Chondrocyte (in vitro differentiated cells): ENCODE measurements around the gene BHLHE41. TPM values are rescaled to one million over a fixed set of nuclear protein-coding genes. Genes with fewer than 3 reads are reported as not detected.

Experiments used
- DNase-seq: peaks from one replicate; pipeline ENCODE4 v3.0.0; 2021; ENCODE audit warnings: mixed read lengths, low spot score
- H3K27ac Mint-ChIP-seq: one replicate; pipeline ENCODE4 v1.8.0; 2021; ENCODE audit warnings: mild to moderate bottlenecking, moderate library complexity, mixed read lengths; ENCODE audit not compliant: unreplicated experiment
- H3K27me3 Mint-ChIP-seq: 2 replicates; pipeline ENCODE4 v1.8.0; 2021; ENCODE audit warnings: low read depth, mixed read lengths
- H3K36me3 Mint-ChIP-seq: 2 replicates; pipeline ENCODE4 v1.8.0; 2021; ENCODE audit warnings: low read depth, mixed read lengths
- H3K4me1 Mint-ChIP-seq: 2 replicates; pipeline ENCODE4 v1.8.0; 2021; ENCODE audit warnings: low read depth, mild to moderate bottlenecking, mixed read lengths
- H3K4me3 Mint-ChIP-seq: one replicate; pipeline ENCODE4 v1.8.0; 2021; ENCODE audit warnings: mild to moderate bottlenecking, moderate library complexity, mixed read lengths; ENCODE audit not compliant: unreplicated experiment
- H3K9me3 Mint-ChIP-seq: 2 replicates; pipeline ENCODE4 v1.8.0; 2021; ENCODE audit warnings: low read depth, mixed read lengths
- total RNA-seq: library from RNA; stranded (reverse); gene quantifications from 3 replicates; pipeline ENCODE4 v1.2.1, GENCODE V29; 2021
- TF ChIP-seq, protein P1 (sequence below): fragments of 200-600 bp; sonication (generic); IDR thresholded peaks from 2 replicates; pipeline ENCODE4 v1.5.0; 2021; ENCODE audit warnings: antibody characterized with exemption, mild to moderate bottlenecking, moderate library complexity

Gene BHLHE41
- total RNA-seq, 1 donor from 2014 or later: 6.0 TPM

DNA sequence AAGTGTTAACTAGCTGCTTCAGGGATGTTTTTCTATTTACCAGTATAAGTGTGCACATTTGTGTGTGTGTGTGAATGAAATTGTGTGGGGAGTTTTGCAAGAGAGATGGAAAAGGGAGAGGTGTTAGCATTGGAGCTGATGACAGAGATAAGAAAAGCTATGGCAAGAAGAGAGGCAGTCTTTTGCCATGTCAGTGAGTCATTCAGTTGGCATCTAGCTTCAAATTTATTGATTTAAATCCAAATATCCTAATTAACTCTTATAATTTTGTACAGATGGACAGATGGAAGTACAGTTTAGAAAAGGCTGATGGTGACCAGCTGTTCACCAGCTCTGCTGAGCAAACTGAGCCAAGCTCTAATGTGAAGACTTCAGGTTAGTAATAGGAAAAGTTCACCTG is 3.3 kb upstream of the BHLHE41 start:
- Mint-ChIP-seq H3K4me1 (peaks cover 26% of the 10 kb centered on the region), H3K27me3 (peaks cover 16% of the 10 kb centered on the region), H3K36me3 (no peaks in the 10 kb centered on the region), H3K9me3 (no peaks in the 10 kb centered on the region), H3K4me3 (no peak overlapping the region), H3K27ac (no peak overlapping the region)
- TF ChIP-seq, protein P1, sequence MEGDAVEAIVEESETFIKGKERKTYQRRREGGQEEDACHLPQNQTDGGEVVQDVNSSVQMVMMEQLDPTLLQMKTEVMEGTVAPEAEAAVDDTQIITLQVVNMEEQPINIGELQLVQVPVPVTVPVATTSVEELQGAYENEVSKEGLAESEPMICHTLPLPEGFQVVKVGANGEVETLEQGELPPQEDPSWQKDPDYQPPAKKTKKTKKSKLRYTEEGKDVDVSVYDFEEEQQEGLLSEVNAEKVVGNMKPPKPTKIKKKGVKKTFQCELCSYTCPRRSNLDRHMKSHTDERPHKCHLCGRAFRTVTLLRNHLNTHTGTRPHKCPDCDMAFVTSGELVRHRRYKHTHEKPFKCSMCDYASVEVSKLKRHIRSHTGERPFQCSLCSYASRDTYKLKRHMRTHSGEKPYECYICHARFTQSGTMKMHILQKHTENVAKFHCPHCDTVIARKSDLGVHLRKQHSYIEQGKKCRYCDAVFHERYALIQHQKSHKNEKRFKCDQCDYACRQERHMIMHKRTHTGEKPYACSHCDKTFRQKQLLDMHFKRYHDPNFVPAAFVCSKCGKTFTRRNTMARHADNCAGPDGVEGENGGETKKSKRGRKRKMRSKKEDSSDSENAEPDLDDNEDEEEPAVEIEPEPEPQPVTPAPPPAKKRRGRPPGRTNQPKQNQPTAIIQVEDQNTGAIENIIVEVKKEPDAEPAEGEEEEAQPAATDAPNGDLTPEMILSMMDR: no peak
- DNase-seq: no peak

DNA sequence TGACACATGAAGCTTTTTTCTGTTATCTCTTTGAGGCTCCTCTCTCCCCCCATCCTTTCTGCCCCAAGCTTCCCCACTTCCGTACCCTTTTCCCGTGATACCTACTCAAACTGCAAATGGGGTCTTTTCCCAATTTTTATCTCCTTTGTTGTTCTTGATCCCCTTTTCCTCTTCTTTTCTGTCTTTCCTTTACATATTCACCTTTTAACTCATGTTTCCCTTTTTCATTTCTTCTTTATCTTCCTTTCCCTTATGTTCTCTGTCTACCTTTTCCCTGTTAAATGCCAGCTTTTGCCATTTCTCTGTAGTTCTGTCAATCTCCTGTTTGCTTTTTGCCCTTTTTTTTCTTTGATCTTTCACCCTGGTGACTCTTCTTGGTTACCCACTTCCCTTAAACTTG is 2.6 kb upstream of the BHLHE41 start:
- H3K4me3 Mint-ChIP-seq: peak overlapping the region; percentile 38
- H3K27me3 Mint-ChIP-seq: peaks cover 16% of the 10 kb centered on the region
- no peaks in the 10 kb centered on the region for H3K9me3 Mint-ChIP-seq
- DNase-seq: no peak
- TF ChIP-seq, protein P1: no peak
- H3K36me3 Mint-ChIP-seq: no peaks in the 10 kb centered on the region
- H3K27ac Mint-ChIP-seq: no peak overlapping the region
- peaks cover 30% of the 10 kb centered on the region for H3K4me1 Mint-ChIP-seq

DNA sequence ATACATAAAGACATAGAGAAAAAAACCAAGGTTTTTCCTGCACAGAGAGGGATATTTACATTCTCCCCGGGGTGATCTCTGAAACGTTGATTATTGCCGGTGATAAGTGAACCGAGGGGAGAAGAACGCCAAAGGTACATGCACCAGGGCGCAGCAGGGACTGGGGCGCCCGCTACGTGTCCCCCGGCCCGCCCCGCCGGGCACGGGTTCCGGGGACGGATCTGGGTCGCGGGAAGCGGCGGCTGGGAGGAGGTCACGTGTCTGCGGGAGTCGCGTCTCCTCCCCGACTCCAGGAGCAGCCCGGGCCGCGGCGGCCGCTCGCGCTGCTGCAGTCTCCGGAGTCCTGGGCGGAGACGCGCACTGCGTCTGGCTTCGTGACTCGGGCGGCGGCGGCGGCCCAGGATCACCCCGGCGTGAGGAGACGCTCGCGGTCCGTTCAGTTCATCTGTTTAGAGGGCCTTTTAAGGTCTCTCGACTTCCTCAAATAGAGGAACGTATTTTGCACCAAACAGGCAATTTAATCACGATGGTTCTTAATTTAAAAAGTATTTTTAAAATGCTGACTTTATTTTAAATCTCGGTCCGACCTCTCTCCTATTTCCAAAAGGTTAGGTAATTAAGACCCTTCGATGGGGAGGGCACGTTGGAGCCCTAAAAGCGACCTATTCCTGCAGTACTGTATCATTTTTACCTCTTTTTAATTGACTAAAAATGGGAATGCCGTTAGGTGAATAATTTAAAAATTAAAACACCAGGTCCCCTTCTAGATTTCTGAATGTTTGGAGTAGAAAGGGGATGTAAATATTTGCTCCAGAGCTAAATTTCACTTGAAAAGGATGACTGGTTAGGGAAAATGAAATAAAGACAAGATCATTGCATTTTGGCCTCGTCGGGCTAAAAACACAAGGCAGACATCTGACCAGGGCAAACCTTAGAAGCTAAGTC is 1.8 kb upstream of the BHLHE41 start:
- TF ChIP-seq, protein P1: peak; percentile 45
- peaks cover 33% of the 10 kb centered on the region for H3K4me1 Mint-ChIP-seq
- no peaks in the 10 kb centered on the region for H3K36me3 Mint-ChIP-seq
- H3K4me3 Mint-ChIP-seq: peak overlapping the region; percentile 94
- H3K27me3 Mint-ChIP-seq: peaks cover 13% of the 10 kb centered on the region
- peak overlapping the region; percentile 96 for H3K27ac Mint-ChIP-seq
- H3K9me3 Mint-ChIP-seq: no peaks in the 10 kb centered on the region
- peak; percentile 94 for DNase-seq

DNA sequence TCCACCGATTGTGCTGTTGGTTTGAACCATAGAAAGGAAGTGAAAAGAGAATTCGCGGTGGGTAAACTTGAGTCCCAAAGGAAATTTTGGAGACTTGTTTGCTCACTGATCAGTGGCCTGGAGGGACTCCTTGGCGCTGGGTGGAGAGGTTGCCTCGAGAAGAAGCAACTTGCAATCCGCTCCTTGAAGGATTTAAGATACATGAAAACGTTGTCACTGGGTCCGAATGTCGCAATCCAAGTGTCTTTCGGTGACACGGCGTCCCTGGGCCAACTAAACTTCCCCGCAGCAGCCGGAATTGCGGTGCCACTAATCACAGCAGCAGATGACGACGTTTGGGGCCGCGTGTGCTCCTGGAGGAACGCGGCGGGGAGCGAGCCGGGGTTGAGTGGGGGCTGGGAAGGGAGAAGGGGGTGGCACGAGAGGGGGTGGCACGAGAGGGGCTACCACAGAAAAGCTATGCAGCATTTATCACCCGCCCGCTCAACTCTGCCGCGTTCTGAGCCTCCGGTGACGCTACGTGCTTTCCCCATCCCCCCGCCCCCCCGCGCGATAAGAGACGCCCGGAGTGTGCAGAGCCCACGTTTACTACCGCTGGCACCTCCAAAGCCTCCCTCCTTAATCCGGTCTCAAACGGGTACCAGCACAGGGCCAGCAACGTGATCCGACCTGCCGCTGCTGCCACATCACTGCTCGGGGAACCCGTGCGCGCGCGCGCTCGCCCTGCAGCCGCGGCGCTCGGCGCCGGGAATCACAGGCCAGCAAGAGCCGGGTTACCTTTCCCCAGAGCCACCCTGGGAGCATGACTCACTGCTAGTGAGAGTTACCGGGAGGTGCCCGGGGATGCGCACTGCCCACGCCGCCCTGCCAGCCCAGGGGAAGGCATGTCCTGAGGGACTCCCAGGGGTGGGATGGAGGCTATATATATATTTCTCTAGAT is 833 bp upstream of the BHLHE41 start:
- TF ChIP-seq, protein P1: no peak
- no peak for DNase-seq
- Mint-ChIP-seq H3K27ac (peak overlapping the region; percentile 96), H3K27me3 (peaks cover 9% of the 10 kb centered on the region), H3K4me1 (peaks cover 36% of the 10 kb centered on the region), H3K9me3 (no peaks in the 10 kb centered on the region), H3K4me3 (peak overlapping the region; percentile 94), H3K36me3 (no peaks in the 10 kb centered on the region)

DNA sequence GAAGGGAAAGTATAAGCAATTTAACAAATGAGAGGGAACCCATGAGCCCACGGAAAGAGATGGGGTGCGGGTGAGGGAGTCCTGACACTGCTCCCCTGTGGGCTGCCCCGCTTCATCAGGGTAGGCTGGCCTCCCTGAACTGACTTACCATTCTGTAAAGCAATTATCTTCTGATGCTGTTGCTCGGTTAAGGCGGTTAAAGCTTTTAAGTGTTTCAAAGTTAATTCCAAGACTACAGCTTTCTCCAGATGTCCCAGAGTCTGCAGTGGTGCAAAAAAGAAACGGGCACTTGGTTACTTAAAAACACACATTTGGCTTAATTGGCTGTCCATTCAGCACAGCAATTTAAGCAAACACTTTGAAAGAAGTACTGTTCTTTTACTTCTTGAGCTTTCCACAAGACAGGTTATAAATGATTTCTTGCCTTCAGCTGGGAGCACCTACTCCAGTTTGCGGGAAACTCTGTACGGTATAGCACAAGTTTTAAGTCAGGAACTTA is 1.3 kb downstream of the BHLHE41 start:
- Mint-ChIP-seq H3K27me3 (peaks cover 5% of the 10 kb centered on the region), H3K36me3 (no peaks in the 10 kb centered on the region), H3K4me1 (peaks cover 41% of the 10 kb centered on the region), H3K9me3 (no peaks in the 10 kb centered on the region), H3K27ac (peak overlapping the region; percentile 86), H3K4me3 (peak overlapping the region; percentile 81)
- no peak for DNase-seq
- TF ChIP-seq, protein P1: no peak
